ENCODE data around the gene ZNF521.

The ZNF521 gene

GRCh38 chr18:25145731-25146511 lies 206.0 kb downstream of the ZNF521 start:
- Histone ChIP-seq H3K14ac (ENCODE audit: low read length) (no peak overlapping the region), H2BK5ac (ENCODE audit: low read length) (no peak overlapping the region), H3K9me3 (replicated peaks in 1 of 2; ENCODE audit: control insufficient read depth in 2 of 2, insufficient read depth in 1 of 2, low read depth in 1 of 2, low read length in 2 of 2) (peaks cover 0 to under 1% of the 10 kb centered on the region in 2 donors), H3K36me3 (replicated peaks in 1 of 2; ENCODE audit: control insufficient read depth in 2 of 2, insufficient read depth in 2 of 2, low read length in 2 of 2) (peaks cover 2 to 20% of the 10 kb centered on the region in 2 donors), H3K27me3 (ENCODE audit: control insufficient read depth in 3 of 3, insufficient read depth in 3 of 3, low read depth in 1 of 3, low read length in 3 of 3) (no peaks in the 10 kb centered on the region), H2AK5ac (ENCODE audit: low read depth, low read length) (no peak overlapping the region), H2BK15ac (ENCODE audit: low read length) (no peak overlapping the region), H3K4me3 (ENCODE audit: low read length in 2 of 2) (no peak overlapping the region), H3K4me2 (ENCODE audit: insufficient read depth, low read length, poor library complexity, severe bottlenecking) (no peak overlapping the region), H3K79me1 (ENCODE audit: low read depth, low read length) (no peaks in the 10 kb centered on the region), H4K91ac (ENCODE audit: low read depth, low read length, poor library complexity) (no peak overlapping the region), H2BK120ac (ENCODE audit: low read depth, low read length) (no peak overlapping the region), H3K23ac (ENCODE audit: low read depth, low read length, poor library complexity) (no peak overlapping the region), H3K4me1 (ENCODE audit: control insufficient read depth in 2 of 2, insufficient read depth in 1 of 2, low read depth in 1 of 2, low read length in 2 of 2) (peaks cover 8 to 12% of the 10 kb centered on the region in 2 donors), H3K27ac (replicated peaks; ENCODE audit: low read length) (no peak overlapping the region), H2AFZ (ENCODE audit: low read length) (no peak overlapping the region), H3K9ac (ENCODE audit: low read depth, low read length, poor library complexity) (no peak overlapping the region), H2BK12ac (ENCODE audit: low read length) (no peak overlapping the region), H4K8ac (ENCODE audit: low read depth, low read length) (no peak overlapping the region), H3K18ac (ENCODE audit: low read length) (no peak overlapping the region), H3K4ac (ENCODE audit: low read length) (no peak overlapping the region)
- WGBS, 2 donors (ENCODE audit: extremely low coverage in 2 of 2, insufficient read length in 2 of 2, insufficient replicate concordance in 1 of 2), result 100% methylated on average over 1 of the region's 2 CpGs; no CpG with 5 or more reads in 1 of the 2 donors
- DNase-seq (ENCODE audit: low spot score), result no peak

- Histone ChIP-seq H2BK15ac (ENCODE audit: low read length) (no peak overlapping the region), H3K4ac (ENCODE audit: low read length) (no peak overlapping the region), H2AFZ (ENCODE audit: low read length) (no peak overlapping the region), H3K36me3 (replicated peaks in 1 of 2; ENCODE audit: control insufficient read depth in 2 of 2, insufficient read depth in 2 of 2, low read length in 2 of 2) (peaks cover 2 to 14% of the 10 kb centered on the region in 2 donors), H3K9ac (ENCODE audit: low read depth, low read length, poor library complexity) (no peak overlapping the region), H3K27ac (replicated peaks; ENCODE audit: low read length) (no peak overlapping the region), H3K18ac (ENCODE audit: low read length) (no peak overlapping the region), H2BK120ac (ENCODE audit: low read depth, low read length) (no peak overlapping the region), H3K4me3 (ENCODE audit: low read length in 2 of 2) (no peak overlapping the region), H3K27me3 (ENCODE audit: control insufficient read depth in 3 of 3, insufficient read depth in 3 of 3, low read depth in 1 of 3, low read length in 3 of 3) (no peaks in the 10 kb centered on the region), H2BK12ac (ENCODE audit: low read length) (no peak overlapping the region), H3K79me1 (ENCODE audit: low read depth, low read length) (peaks cover under 1% of the 10 kb centered on the region), H3K23ac (ENCODE audit: low read depth, low read length, poor library complexity) (no peak overlapping the region), H3K14ac (ENCODE audit: low read length) (no peak overlapping the region), H3K9me3 (replicated peaks in 1 of 2; ENCODE audit: control insufficient read depth in 2 of 2, insufficient read depth in 1 of 2, low read depth in 1 of 2, low read length in 2 of 2) (no peaks in the 10 kb centered on the region), H3K4me2 (ENCODE audit: insufficient read depth, low read length, poor library complexity, severe bottlenecking) (no peak overlapping the region), H3K4me1 (ENCODE audit: control insufficient read depth in 2 of 2, insufficient read depth in 1 of 2, low read depth in 1 of 2, low read length in 2 of 2) (peaks cover 8 to 12% of the 10 kb centered on the region in 2 donors), H4K8ac (ENCODE audit: low read depth, low read length) (no peak overlapping the region), H2AK5ac (ENCODE audit: low read depth, low read length) (no peak overlapping the region), H4K91ac (ENCODE audit: low read depth, low read length, poor library complexity) (no peak overlapping the region), H2BK5ac (ENCODE audit: low read length) (no peak overlapping the region)
- no CpG with 5 or more reads among the region's 2 CpGs for WGBS, 2 donors (ENCODE audit: extremely low coverage in 2 of 2, insufficient read length in 2 of 2, insufficient replicate concordance in 1 of 2)
- no peak for DNase-seq (ENCODE audit: low spot score)
Observed at GRCh38 chr18:25144820-25145219, 207.1 kb downstream of the ZNF521 start.

- Histone ChIP-seq H3K9me3 (replicated peaks in 1 of 2; ENCODE audit: control insufficient read depth in 2 of 2, insufficient read depth in 1 of 2, low read depth in 1 of 2, low read length in 2 of 2) (no peaks in the 10 kb centered on the region), H3K36me3 (replicated peaks in 1 of 2; ENCODE audit: control insufficient read depth in 2 of 2, insufficient read depth in 2 of 2, low read length in 2 of 2) (peaks cover 0 to 13% of the 10 kb centered on the region in 2 donors), H3K27me3 (ENCODE audit: control insufficient read depth in 3 of 3, insufficient read depth in 3 of 3, low read depth in 1 of 3, low read length in 3 of 3) (no peaks in the 10 kb centered on the region), H4K8ac (ENCODE audit: low read depth, low read length) (no peak overlapping the region), H3K4me3 (ENCODE audit: low read length in 2 of 2) (no peak overlapping the region), H3K9ac (ENCODE audit: low read depth, low read length, poor library complexity) (no peak overlapping the region), H2BK120ac (ENCODE audit: low read depth, low read length) (no peak overlapping the region), H2BK5ac (ENCODE audit: low read length) (no peak overlapping the region), H4K91ac (ENCODE audit: low read depth, low read length, poor library complexity) (no peak overlapping the region), H3K23ac (ENCODE audit: low read depth, low read length, poor library complexity) (no peak overlapping the region), H3K14ac (ENCODE audit: low read length) (no peak overlapping the region), H3K4me2 (ENCODE audit: insufficient read depth, low read length, poor library complexity, severe bottlenecking) (no peak overlapping the region), H3K4ac (ENCODE audit: low read length) (no peak overlapping the region), H3K18ac (ENCODE audit: low read length) (no peak overlapping the region), H2AK5ac (ENCODE audit: low read depth, low read length) (no peak overlapping the region), H2BK12ac (ENCODE audit: low read length) (no peak overlapping the region), H2AFZ (ENCODE audit: low read length) (no peak overlapping the region), H3K4me1 (ENCODE audit: control insufficient read depth in 2 of 2, insufficient read depth in 1 of 2, low read depth in 1 of 2, low read length in 2 of 2) (peaks cover 12 to 13% of the 10 kb centered on the region in 2 donors), H3K27ac (replicated peaks; ENCODE audit: low read length) (no peak overlapping the region), H3K79me1 (ENCODE audit: low read depth, low read length) (peaks cover 2% of the 10 kb centered on the region), H2BK15ac (ENCODE audit: low read length) (no peak overlapping the region)
- no CpG with 5 or more reads among the region's 3 CpGs for WGBS, 2 donors (ENCODE audit: extremely low coverage in 2 of 2, insufficient read length in 2 of 2, insufficient replicate concordance in 1 of 2)
- DNase-seq (ENCODE audit: low spot score), result no peak
Observed at GRCh38 chr18:25141886-25142285, 210.1 kb downstream of the ZNF521 start.

GRCh38 chr18:25141399-25141798 lies 210.6 kb downstream of the ZNF521 start:
- Histone ChIP-seq H3K36me3 (replicated peaks in 1 of 2; ENCODE audit: control insufficient read depth in 2 of 2, insufficient read depth in 2 of 2, low read length in 2 of 2) (peaks cover 0 to 13% of the 10 kb centered on the region in 2 donors), H3K4me2 (ENCODE audit: insufficient read depth, low read length, poor library complexity, severe bottlenecking) (no peak overlapping the region), H3K9me3 (replicated peaks in 1 of 2; ENCODE audit: control insufficient read depth in 2 of 2, insufficient read depth in 1 of 2, low read depth in 1 of 2, low read length in 2 of 2) (no peaks in the 10 kb centered on the region), H3K4ac (ENCODE audit: low read length) (no peak overlapping the region), H2BK12ac (ENCODE audit: low read length) (no peak overlapping the region), H2BK15ac (ENCODE audit: low read length) (no peak overlapping the region), H3K23ac (ENCODE audit: low read depth, low read length, poor library complexity) (no peak overlapping the region), H2AFZ (ENCODE audit: low read length) (no peak overlapping the region), H3K4me3 (ENCODE audit: low read length in 2 of 2) (no peak overlapping the region), H3K4me1 (ENCODE audit: control insufficient read depth in 2 of 2, insufficient read depth in 1 of 2, low read depth in 1 of 2, low read length in 2 of 2) (peaks cover 12 to 13% of the 10 kb centered on the region in 2 donors), H3K79me1 (ENCODE audit: low read depth, low read length) (peaks cover 2% of the 10 kb centered on the region), H3K14ac (ENCODE audit: low read length) (no peak overlapping the region), H2BK120ac (ENCODE audit: low read depth, low read length) (no peak overlapping the region), H4K8ac (ENCODE audit: low read depth, low read length) (no peak overlapping the region), H2BK5ac (ENCODE audit: low read length) (no peak overlapping the region), H3K27me3 (ENCODE audit: control insufficient read depth in 3 of 3, insufficient read depth in 3 of 3, low read depth in 1 of 3, low read length in 3 of 3) (no peaks in the 10 kb centered on the region), H2AK5ac (ENCODE audit: low read depth, low read length) (no peak overlapping the region), H3K9ac (ENCODE audit: low read depth, low read length, poor library complexity) (no peak overlapping the region), H3K27ac (replicated peaks; ENCODE audit: low read length) (no peak overlapping the region), H3K18ac (ENCODE audit: low read length) (no peak overlapping the region), H4K91ac (ENCODE audit: low read depth, low read length, poor library complexity) (no peak overlapping the region)
- WGBS, 2 donors (ENCODE audit: extremely low coverage in 2 of 2, insufficient read length in 2 of 2, insufficient replicate concordance in 1 of 2), result no CpG with 5 or more reads among the region's 3 CpGs
- no peak for DNase-seq (ENCODE audit: low spot score)
